ENCODE results near the gene FAM171A2.
A peak's percentile ranks its signal among the peaks of the same experiment; 100 is the strongest.

Gene FAM171A2

DNA sequence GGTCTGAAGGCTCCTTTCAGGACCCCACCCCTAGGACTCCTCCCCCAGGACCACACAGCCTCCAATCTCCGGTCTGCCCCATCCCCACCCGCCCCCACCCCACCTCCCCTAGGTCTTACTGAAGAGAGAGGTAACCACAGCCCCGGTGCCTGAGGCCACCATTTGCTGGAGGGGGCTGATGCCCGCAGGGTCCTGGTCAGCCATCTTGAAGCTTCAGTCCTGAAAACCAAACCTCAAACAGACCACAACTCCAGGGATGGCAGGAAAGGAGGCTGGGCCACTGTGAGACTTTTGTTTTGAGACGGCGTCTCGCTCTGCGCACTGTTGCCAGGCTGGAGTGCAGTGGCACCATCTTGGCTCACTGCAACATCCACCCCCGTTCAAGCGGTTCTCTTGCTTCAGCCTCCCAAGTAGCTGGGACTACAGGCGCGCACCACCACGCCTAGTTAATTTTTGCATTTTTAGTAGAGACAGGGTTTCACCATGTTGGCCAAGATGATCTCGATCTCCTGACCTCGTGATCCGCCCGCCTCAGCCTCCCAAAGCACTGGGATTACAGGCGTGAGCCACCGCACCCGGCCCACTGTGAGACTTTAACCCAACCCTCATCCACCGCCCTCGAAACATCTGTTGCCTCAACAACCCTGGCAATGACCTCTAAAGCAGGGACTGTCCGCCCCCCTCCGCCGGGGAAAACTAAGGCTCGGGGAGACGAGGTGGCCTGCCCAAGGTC lies 40.1 kb downstream of the FAM171A2 start:
- no peak for DNase-seq (ENCODE audit: low read depth, low spot score)

DNA sequence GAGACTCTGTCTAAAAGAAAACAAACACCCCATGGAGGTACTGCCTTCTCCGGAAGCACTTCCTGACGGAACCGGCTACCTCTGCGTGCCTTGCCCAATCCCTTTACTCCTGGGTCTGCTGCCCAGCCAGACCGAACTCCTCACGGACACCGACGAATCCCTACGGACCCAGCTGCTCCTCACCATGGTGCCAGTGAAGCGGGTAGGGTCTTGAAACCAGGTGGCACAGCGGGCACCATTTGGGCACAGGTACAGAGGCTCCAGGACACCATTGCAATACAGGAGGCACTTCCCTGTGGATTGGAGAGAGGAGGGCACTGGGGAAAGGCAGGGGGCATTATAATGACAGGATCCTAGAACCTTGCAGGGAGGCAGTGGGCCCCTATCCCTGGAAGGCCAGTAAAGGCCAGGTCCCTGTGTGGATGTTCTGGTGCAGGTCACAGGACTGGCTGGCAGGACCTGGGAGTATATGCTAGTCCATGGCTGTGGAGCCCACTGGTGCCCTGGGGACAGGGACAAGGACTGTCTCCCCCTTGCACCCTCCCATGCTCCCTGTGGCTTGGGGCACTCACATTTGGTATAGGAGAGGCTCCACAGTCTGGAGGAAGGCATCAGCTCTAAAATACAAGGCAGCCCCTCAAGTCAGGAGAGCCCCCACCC lies 41.3 kb downstream of the FAM171A2 start:
- no peak for DNase-seq (ENCODE audit: low read depth, low spot score)

DNA sequence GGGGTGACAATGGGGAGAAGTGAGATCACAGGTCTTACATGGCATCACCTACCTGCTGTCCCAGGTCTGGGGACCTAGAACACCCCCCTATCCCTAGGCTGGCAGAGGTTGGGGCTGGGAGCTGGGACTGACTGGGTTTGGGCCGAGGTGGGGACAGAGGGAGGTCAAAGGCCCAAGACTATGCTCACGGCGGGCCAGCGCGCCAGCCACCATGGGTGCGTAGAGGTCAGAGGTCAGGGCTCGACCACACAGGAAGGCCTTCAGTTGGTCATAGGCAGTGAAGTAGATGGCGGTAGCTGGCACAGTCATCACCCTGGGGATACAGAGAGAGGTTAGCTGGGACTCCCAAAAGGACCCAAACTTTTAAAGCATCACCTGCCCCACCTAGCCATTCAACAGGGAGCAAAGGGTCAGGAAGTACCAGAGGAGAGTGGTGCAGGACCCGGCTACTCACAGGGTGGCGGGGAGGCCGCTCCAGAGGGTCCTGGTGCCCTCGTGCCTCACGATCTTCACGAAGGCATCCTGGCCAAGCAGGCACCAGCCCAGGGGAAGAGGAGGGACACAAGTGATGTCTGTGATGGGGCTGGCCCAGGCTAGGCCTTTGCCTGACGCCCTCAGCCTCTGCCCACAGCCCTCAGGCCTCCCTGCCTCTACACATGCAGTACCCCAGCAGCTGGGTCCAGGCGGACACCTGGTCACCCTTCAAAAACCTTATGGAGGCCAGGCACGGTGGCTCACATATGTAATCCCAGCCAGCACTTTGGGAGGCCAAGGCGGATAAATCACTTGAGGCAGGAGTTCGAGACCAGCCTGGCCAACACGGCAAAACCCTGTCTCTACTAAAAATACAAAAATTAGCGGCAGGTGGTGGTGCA lies 42.2 kb downstream of the FAM171A2 start:
- DNase-seq (ENCODE audit: low read depth, low spot score) = no peak

DNA sequence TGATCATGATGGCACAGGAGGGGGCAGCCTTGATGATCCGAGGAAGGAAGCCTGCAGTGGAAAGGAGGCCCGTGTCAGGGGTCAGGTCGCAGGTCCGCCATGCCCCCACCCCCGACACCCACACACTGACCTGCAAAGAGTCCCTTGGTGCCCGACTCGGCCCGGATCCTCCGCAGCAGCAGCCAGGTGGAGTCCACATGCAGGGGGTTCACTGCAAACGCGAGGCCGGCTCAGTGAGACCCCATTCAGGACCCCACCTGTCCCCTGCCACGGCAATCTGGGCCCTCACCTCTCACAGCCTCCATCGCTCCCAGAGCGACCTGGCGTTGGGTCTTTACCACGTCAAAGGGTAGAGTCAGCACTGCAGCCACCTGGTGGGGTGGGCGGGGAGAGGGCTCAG lies 43.6 kb downstream of the FAM171A2 start:
- no peak for DNase-seq (ENCODE audit: low read depth, low spot score)

DNA sequence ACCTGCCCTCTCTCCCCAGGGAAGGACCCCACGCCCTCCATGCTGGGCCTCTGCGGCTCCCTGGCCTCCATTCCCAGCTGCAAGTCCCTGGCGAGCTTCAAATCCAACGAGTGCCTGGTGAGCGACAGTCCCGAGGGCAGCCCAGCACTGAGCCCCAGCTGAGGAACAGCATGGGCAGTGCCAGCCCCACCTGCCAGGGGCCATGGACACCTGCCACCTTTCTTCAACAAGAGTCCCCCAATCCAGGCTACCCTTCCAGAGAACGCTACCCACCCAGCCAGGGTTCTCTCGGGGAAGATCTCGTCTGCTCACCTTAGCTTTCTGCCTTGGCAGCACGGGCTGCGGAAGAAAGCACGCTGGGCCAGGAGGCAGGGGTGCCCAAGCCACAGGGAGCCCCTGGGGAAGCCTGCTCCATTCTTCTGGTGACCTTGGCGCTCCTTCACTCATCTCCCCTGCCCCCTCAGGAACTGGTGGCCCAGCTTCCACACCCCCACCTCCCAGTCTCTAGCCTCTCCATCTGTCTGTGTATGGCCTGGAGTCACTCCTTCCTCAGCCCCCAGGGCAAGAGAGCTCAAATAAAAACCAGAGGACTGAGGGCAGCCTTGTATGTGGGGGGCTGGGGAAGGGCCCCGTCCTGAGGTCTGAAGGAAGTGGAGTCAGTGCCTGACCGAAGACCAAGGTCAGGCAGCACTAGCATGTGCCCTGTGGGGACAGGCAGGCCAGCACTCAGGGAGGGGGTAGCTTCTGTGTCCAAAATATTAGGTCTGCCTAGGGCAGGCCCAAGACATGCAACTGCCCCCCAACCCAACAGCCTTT lies 45.4 kb downstream of the FAM171A2 start:
- no peak for DNase-seq (ENCODE audit: low read depth, low spot score)

DNA sequence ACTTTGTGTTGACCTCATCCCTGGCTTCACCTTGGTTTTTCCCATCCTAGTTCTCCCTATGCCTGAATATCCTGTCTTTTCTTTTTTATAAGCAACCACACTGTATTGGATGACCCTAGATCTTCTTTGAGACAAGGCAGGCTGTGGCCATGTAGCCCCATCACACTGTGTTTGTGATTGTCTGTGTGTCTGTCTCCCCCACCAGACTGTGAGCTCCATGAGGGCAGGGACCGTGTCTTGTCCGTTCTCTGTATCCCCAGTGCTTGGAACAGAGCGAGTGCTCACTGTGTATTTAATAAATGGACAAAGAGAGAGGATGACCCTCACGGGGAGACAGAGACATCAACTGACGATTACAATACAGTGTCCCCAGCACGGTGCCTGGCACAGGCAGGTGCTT lies 46.1 kb downstream of the FAM171A2 start:
- no peak for DNase-seq (ENCODE audit: low read depth, low spot score)

DNA sequence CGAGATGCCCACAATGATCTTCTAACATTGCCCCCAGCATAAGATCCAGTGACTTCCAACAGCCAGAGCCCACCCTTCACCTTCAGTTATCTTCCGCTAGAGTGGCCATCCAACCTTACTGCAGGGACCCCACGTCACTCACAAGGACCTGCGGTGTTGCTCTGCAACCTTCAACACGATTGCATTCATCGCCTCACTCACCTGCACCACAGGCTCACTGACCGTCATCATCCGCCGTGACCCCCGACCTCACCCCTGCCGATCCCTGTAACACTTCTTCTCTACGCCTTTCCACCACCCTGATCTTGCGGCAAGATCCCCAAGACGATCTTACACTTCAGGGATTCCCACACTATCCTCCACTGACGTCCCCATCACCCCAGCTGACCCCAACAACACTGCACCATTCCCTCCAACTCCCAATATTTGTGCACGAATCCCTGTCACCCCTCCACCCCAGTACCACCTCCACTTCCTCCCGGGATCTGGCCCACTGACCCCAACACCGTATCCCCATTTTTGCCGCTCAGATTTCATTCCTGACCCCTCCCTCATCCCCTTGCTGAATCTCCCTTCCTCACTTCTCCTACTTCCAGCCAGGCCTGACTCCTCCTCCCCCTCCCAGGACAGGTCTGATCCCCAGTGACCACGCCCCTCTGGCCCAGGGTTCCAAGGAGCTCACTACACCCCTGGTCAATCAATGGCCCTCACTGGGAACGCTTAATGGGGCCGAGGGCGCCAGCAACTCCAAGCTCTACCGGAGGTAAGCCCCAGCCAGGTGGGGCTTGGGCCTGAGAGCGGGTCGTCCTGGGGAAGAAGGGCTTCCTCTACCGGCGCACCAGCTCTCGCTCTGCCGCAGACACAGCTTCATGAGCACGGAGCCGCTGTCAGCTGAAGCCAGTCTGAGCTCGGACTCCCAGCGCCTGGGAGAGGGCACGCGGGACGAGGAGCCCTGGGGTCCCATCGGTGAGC lies 47.6 kb downstream of the FAM171A2 start:
- no peak for DNase-seq (ENCODE audit: low read depth, low spot score)

DNA sequence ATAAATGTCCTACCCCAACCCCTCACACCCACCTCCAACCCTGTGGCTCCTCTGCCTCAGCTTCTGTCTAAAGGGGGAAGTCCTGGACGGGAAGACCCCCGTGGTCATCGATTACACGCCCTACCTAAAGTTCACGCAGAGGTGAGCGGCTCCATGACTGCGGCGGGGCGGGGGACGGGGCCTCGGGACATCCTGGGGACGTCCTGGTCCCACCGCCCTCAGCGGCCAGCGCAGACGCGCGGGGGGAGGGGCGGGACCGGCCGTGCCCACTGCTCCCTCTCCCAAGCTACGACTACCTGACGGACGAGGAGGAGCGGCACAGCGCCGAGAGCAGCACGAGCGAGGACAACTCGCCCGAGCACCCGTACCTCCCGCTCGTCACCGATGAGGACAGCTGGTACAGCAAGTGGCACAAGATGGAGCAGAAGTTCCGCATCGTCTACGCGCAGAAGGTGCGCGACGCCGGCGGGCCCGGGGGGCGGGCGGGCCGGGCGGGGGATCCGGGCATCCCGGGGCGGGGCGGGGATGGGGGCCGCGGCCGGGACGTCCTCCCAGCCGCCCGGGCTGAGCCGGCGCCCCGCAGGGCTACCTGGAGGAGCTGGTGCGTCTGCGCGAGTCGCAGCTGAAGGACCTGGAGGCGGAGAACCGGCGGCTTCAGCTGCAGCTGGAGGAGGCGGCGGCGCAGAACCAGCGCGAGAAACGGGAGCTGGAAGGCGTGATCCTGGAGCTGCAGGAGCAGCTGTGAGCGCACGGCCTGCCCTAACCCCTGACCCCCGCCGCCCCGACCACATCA lies 48.6 kb downstream of the FAM171A2 start:
- peak; percentile 65 for DNase-seq (ENCODE audit: low read depth, low spot score)

DNA sequence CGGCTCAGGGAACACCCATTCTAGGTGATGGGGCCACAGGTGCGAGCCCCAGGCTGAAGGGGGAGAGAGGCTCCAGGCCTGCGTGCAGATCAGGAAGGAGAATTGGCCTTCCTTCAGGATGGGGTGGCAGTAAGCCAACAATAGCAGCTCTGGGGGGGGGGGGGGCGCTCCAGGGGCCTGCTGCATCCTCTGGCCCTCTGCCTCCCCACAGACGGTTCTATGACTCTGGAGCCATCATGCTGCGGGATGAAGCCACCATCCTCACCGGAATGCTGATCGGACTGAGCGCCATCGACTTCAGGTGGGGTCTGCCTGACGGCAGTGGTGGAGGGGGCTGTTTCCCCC lies 49.2 kb downstream of the FAM171A2 start:
- no peak for DNase-seq (ENCODE audit: low read depth, low spot score)

DNA sequence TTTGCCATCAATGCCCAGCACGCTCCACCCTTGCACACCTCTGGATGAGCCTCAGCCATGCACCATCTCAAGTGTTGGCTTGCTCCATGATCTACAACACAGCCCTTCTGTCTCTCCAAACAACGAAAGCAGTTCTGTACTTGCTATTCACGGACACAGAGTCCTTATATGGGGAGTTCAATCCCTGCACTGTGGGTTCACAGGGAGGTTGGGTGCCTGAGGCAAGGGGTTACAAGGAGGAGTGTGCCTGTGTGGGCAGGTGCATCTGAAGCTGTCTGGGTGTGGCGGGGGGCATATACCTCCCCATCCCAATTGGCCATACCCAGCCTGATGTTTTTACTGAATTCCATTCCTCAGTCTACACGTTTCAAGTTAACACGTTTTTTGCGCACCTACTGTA lies 49.6 kb downstream of the FAM171A2 start:
- no peak for DNase-seq (ENCODE audit: low read depth, low spot score)

DNA sequence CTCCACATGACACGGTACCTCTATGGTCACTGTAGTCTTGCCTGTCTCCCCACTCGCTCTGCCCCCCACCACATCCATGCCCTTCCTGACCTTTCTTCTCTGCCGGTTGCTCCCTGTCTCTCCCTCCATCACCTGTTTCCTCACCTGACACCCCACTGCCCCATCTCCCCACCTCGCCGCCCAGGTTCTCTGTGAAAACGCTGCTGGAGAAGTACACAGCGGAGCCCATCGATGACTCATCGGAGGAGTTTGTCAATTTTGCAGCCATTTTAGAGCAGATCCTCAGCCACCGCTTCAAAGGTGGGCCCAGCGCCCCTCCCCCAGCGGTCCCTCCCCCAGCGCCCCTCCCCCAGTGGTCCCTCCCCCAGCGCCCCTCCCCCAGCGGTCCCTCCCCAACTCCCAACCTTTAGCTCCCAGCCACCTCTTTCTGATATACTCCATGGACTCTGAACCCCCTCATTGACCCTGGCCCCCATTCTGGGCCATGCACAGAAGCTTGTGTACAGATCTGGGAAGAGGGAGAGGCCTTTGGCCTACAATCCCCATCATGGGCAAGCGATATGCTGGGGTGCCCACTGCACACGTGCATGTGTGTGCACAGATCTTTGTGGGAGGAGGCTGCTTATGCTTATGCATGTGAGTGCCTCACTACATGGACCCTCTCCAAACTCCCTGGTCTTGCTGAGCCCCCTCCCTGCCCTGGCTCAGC lies 51.1 kb downstream of the FAM171A2 start:
- no peak for DNase-seq (ENCODE audit: low read depth, low spot score)

DNA sequence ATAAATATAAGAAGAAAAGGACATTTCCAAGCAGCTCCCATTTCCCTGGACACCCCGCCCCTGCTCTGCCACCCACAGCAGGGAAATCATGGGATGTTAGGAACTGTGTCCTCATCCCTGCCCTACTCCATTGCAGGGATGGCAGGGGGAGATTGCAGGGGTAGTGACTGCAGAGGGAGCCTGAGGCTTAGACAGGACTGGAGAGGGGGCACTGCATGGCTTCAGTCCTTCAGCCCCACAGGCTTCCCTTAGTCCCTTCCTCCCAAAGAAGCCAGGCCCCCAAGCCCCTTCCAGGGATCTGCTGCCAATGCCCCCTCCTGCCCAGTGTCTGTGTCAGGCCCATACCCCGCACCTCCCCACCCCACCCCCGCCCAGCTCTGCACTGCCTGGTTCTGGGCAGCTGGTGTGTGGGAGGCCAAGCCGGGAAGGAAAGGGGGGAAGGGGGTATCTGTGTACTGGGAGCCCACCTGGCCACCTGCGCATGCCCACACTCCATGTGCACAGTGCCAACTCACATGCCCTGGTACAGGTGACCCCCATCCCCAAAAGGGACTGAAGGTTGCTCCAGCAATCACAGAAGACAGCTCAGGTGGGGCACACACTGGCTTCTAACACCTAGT lies 52.0 kb downstream of the FAM171A2 start:
- no peak for DNase-seq (ENCODE audit: low read depth, low spot score)

DNA sequence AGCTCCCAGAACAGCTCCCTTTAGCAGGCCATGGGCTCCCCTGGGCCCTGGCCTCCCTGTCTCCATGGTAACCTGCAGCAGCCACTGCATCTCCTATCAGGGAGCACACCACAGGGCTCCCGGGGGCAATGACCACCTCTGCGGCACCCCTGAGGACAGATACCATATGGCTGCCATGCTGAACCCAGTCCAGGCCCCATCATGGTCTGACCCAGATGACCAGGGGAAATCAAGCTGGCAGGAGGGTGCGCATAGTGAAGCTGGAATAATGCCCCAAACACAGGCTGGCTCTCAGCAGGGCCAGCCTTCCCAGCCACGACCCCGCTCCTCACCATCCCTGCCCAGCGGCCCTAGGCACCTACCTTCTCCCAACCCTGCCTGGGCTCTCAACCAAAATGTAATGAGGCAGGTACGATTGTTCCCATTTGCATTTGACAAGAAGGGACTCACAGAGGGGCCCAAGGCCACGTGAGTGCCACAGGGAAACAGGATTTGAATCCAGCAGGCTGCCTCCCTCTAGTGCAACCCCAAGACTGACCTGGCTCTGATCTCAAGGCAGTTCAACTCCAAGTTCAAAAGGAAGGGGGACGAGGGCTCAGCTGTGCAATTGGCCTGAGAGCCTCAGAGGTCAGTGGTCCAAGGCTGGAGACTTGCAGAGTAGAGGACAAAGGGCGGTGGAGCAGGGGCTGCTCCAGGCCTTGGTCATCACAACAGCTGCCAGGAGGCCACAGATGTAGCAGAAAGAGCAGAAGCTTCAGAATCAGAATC lies 52.9 kb downstream of the FAM171A2 start:
- no peak for DNase-seq (ENCODE audit: low read depth, low spot score)

DNA sequence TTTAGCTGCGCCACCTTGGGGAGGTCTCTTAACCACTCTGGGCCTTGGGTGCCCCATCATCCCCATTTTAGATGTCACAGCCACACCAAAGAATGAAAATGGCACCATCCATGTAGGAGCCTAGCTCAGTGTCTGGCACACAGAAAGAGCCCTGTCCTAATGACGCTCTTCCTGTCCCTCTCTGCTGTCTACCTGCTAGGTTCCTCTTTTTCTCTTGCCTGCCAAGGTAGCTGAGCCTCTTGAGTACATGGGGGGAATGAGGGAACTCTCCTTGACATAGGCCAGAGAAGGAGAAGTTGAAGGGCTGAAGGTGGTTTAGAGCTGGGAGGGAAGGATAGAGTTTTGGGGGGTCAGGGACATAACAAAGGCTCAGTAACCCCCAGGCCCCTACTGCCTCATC lies 53.5 kb downstream of the FAM171A2 start:
- DNase-seq (ENCODE audit: low read depth, low spot score) = no peak

DNA sequence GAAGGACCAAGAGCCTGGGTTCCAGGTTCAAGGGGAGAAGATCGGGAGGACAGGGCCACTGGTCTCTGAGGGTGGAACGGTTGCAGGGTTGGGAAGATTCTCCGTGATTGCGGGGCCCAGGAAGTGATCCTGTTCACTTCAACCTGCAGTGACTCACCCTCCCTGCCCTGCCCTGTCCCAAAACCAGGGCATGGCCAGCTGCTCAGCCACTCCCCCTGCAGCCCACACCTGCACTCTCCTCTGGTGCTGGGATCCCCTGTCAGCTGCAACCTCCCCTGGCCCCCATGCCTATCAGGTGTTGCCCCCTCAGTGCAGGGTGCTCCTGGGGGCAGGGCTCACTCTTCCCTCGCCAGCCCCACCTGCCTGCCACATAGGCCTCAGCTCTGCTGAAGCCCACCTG lies 54.2 kb downstream of the FAM171A2 start:
- no peak for DNase-seq (ENCODE audit: low read depth, low spot score)

DNA sequence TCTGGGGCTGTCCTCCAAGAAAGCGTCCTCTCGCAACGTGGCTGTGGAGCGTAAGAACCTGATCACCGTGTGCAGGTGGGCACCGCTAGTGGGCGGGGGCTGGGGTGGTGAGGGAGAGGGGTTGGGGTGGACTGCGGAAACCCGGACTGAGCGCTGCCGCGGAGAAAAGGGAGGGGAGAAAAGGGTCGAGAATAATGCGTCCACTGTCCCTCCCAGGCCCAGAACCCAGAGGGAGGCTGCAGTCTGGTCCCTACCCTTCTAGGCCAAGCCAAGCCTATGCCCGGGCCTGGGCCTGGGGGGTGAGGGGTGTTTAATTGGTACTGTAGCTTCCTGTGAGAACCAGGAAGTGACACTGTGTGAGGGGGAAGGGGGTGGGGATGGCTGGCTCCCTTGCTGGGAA lies 54.8 kb downstream of the FAM171A2 start:
- no peak for DNase-seq (ENCODE audit: low read depth, low spot score)

DNA sequence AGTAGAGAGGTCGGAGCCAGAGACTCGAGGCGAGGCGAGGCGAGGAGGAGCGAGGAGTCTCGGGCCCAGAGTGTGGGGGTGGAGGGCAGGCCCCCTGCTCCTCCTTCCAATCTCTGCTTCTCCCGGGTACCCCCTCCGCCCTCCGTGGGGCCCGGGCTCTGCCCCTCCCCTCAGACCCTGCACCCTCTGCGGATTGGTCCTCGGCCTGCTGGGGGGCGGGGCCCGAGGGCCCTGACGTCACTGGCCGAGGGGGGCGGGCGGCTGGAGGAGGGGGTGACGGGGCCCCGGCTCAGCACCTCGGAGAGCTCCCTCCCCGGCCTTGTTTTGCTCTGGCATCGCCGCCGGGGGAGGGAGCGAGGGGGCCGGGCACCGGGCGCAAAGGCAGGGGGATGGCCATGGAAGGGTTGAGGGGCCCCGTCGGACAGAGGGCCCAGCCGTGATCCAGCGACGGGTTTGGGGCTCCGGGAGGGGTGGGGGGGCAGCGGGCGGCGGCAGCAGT lies 55.3 kb downstream of the FAM171A2 start, which contains the start of gene RUNDC3A:
Gene RUNDC3A (plus strand): TSS at position 282 of the 499 bp plus-strand sequence. CDS start 232 bp downstream, outside the sequence.
- peak; percentile 95 for DNase-seq (ENCODE audit: low read depth, low spot score)

All from astrocyte of the hippocampus (primary cell).